ENCODE data around the gene WDR18. TPM values are rescaled to one million over a fixed set of nuclear protein-coding genes. Genes with fewer than 3 reads are reported as not detected.

Gene WDR18
- 40.8 to 72.1 TPM (median 67.5 TPM) in 5 replicates for total RNA-seq (2022; extraction: Qiagen RNA extraction)

DNA sequence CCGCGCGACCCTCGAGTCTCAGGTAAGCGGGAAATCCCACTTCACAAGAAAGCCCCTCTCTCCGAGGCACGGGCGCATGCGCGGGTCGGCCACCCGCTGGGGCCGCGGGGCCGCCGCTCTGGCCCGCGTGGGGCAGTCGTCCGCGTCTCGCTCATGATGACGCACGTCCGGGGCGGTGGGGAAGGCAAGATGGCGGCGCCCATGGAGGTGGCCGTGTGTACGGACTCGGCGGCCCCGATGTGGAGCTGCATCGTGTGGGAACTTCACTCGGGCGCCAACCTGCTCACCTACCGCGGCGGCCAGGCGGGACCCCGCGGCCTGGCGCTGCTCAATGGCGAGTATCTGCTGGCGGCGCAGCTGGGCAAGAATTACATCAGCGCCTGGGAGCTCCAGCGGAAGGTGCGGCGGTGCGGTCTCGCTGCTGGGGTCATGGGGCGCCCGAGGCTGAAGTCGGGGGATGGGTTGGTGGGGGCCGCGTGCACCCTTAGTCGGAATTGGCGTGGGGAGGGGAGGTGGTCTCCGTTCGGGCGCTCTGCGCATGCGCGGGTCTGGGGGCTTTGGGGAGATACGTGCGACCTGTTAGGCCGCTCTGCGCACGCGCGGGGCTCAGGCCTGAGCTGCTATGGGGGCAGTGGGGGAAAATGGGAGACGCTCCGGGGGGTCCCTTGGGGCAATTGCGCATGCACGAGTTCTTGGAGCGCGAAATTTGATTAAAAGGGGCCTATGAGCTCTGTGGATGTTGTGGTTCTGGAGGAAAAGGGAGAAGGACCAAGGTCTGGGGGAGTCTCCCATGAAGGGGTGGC, at the start of gene WDR18:
Gene WDR18, plus strand, starts transcription at position 181 of the 803 bp plus-strand sequence. Its CDS starts 9 bp downstream, at position 190.

DNA sequence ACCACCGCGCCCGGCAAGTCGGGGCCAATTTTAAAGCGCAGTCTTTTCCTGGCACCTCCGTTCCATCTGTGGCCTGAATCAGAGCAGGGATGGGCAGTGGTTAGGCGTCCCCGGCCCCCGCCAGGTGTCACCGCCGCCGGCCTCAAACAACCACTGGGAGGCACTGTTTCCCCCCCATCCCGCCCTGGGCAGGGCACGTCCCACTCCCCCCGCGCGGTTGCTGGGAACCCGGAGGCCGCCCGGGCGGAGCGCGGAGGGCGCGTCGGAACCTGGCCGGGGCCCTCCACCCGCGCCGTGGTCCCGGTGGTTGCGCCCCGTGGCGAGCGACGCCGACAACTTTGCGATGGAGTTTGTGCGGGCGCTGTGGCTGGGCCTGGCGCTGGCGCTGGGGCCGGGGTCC, 15.9 kb downstream of the WDR18 start, which contains the start of gene GRIN3B:
Gene GRIN3B, plus strand, starts transcription at position 325 of the 400 bp plus-strand sequence. Its CDS starts 19 bp downstream, at position 344.

GRCh38 chr19:1020868-1021425, 36.8 kb downstream of the WDR18 start, which contains the start of gene TMEM259:
TMEM259 (minus strand) TSS chr19:1021123; CDS start chr19:1020996, 127 bp downstream.

DNA sequence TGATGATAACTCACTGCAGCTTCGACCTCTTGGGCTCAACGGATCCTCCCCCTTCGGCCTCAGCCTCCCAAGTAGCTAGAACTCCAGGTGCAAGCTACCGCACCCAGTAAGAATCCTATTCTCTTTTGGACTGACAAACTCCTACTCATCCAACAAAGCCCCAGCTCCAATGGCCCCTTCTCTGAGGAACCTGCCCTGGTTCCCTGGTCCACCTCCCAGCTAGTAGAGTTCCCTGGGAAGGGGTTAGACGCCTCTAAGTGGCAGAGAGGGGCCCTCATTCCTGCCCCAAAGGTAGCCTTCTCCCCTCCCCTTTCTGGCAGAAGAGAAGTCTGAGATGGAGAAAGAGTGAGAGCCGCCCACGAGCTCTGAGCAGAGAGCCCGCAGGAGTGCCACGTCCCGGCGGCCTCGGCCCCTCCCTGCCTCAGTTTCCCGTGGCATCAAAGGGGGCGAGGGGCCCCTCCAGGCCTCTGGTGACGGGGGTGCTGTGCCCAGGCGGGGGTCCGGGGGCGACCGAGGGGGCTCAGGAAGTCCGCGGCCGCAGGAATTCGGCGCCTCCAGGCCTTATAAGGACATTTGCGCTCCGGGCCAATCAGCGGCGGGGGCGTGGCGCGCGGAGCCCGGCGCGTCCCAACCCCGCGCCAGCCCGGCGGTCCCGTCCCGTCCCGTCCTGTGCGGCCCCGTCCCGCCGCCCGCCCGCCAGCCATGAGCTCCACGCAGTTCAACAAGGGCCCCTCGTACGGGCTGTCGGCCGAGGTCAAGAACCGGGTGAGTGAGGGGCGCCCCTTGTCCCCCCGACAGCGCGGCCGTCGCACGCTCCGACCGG, 42.0 kb downstream of the WDR18 start, which contains the start of gene CNN2:
Gene CNN2, plus strand, starts transcription at position 649 of the 823 bp plus-strand sequence. Its CDS starts 54 bp downstream, at position 703.

GRCh38 chr19:1039646-1040475, 55.7 kb downstream of the WDR18 start, which contains the start of gene ABCA7:
ABCA7 (plus strand) TSS chr19:1040107; CDS start chr19:1041362, 1,255 bp downstream.

Other genes starting within 250 kb of the WDR18 start
- gene MISP, start 233.2 kb upstream of the WDR18 start, total RNA-seq (2022; extraction: Qiagen RNA extraction), result 66.4 to 87.9 TPM (median 83.2 TPM) in 5 replicates
- 202 to 210 TPM (median 205 TPM) in 5 replicates for gene PTBP1, start 186.9 kb upstream of the WDR18 start, total RNA-seq (2022; extraction: Qiagen RNA extraction)
- gene PLPPR3, start 162.4 kb upstream of the WDR18 start, total RNA-seq (2022; extraction: Qiagen RNA extraction), result 1.9 to 5.5 TPM (median 4.8 TPM) in 5 replicates
- 0.07 to 0.28 TPM (median 0.20 TPM) in 5 replicates for gene AZU1, start 156.5 kb upstream of the WDR18 start, total RNA-seq (2022; extraction: Qiagen RNA extraction)
- 0.13 to 0.42 TPM (median 0.30 TPM) in 5 replicates for gene PRTN3, start 143.3 kb upstream of the WDR18 start, total RNA-seq (2022; extraction: Qiagen RNA extraction)
- gene ELANE, start 132.0 kb upstream of the WDR18 start, total RNA-seq (2022; extraction: Qiagen RNA extraction), result not detected in 5 replicates
- gene CFD, start 124.7 kb upstream of the WDR18 start, total RNA-seq (2022; extraction: Qiagen RNA extraction), result 10.4 to 27.5 TPM (median 22.2 TPM) in 5 replicates
- 11.6 to 25.0 TPM (median 22.0 TPM) in 5 replicates for gene MED16, start 91.2 kb upstream of the WDR18 start, total RNA-seq (2022; extraction: Qiagen RNA extraction)
- gene RNU6-9, start 90.9 kb upstream of the WDR18 start, total RNA-seq (2022; extraction: Qiagen RNA extraction), result not detected in 5 replicates
- gene R3HDM4, start 71.1 kb upstream of the WDR18 start, total RNA-seq (2022; extraction: Qiagen RNA extraction), result 25.9 to 43.5 TPM (median 37.1 TPM) in 5 replicates
- 0.31 to 0.65 TPM (median 0.54 TPM) in 4 of 5 replicates, not detected in the other for gene KISS1R, start 67.0 kb upstream of the WDR18 start, total RNA-seq (2022; extraction: Qiagen RNA extraction)
- gene ARID3A, start 58.3 kb upstream of the WDR18 start, total RNA-seq (2022; extraction: Qiagen RNA extraction), result 3.2 to 5.3 TPM (median 5.3 TPM) in 5 replicates
- 1.8 to 5.0 TPM (median 2.5 TPM) in 5 replicates for gene GRIN3B, start 16.1 kb downstream of the WDR18 start, total RNA-seq (2022; extraction: Qiagen RNA extraction)
- 71.4 to 134 TPM (median 123 TPM) in 5 replicates for gene TMEM259, start 36.8 kb downstream of the WDR18 start, total RNA-seq (2022; extraction: Qiagen RNA extraction)
- gene RNU6-2, start 37.2 kb downstream of the WDR18 start, total RNA-seq (2022; extraction: Qiagen RNA extraction), result not detected in 5 replicates
- gene CNN2, start 42.3 kb downstream of the WDR18 start, total RNA-seq (2022; extraction: Qiagen RNA extraction), result 66.3 to 85.2 TPM (median 76.4 TPM) in 5 replicates
- gene ABCA7, start 55.8 kb downstream of the WDR18 start, total RNA-seq (2022; extraction: Qiagen RNA extraction), result 8.7 to 16.2 TPM (median 12.6 TPM) in 5 replicates
- gene ARHGAP45, start 82.8 kb downstream of the WDR18 start, total RNA-seq (2022; extraction: Qiagen RNA extraction), result 1.9 to 4.3 TPM (median 4.1 TPM) in 5 replicates
- gene POLR2E, start 111.0 kb downstream of the WDR18 start, total RNA-seq (2022; extraction: Qiagen RNA extraction), result 206 to 247 TPM (median 231 TPM) in 5 replicates
- gene GPX4, start 119.6 kb downstream of the WDR18 start, total RNA-seq (2022; extraction: Qiagen RNA extraction), result 425 to 512 TPM (median 484 TPM) in 5 replicates
- 23.2 to 39.6 TPM (median 36.2 TPM) in 5 replicates for gene SBNO2, start 189.9 kb downstream of the WDR18 start, total RNA-seq (2022; extraction: Qiagen RNA extraction)
- gene STK11, start 221.4 kb downstream of the WDR18 start, total RNA-seq (2022; extraction: Qiagen RNA extraction), result 31.4 to 37.3 TPM (median 35.9 TPM) in 5 replicates